Right renal pelvis (tissue), 4 donors: ENCODE results near the gene ARHGAP19. TPM values are rescaled to one million over a fixed set of nuclear protein-coding genes. Genes with fewer than 3 reads are reported as not detected.
"Not testable (repeated sequence)": the region's sequence is repeated elsewhere in the genome, so short reads cannot be mapped to it uniquely, and the experiment has no call there.

ENCODE experiments used
- DNase-seq, 4 donors: peaks; one replicate each; pipeline ENCODE4 v3.0.0-alpha.2; 2013; ENCODE audit warnings: low read depth in 4 of 4, low spot score in 3 of 4, missing footprints in 1 of 4
- polyA plus RNA-seq, 4 donors: library from polyadenylated mRNA; unstranded; fragments of 120-200 nt; gene quantifications; one replicate each; pipeline ENCODE4 v1.2.1, GENCODE V29; 2013; ENCODE audit not compliant: insufficient read length in 4 of 4

ARHGAP19 gene
- polyA plus RNA-seq, 4 donors, result 29.9 to 38.4 (median 30.9) TPM

GRCh38 chr10:97290576-97291356 lies 1.7 kb downstream of the ARHGAP19 start:
- not testable (repeated sequence) for DNase-seq

GRCh38 chr10:97290076-97290475 lies 2.4 kb downstream of the ARHGAP19 start:
- not testable (repeated sequence) for DNase-seq

- no peak for DNase-seq
Observed at GRCh38 chr10:97280783-97281182, 11.7 kb downstream of the ARHGAP19 start.

- no peak for DNase-seq
Observed at GRCh38 chr10:97279121-97279815, 13.2 kb downstream of the ARHGAP19 start.

GRCh38 chr10:97278491-97278989 lies 13.9 kb downstream of the ARHGAP19 start:
- peak; percentile 16 to 52 (median 44) for DNase-seq

GRCh38 chr10:97277551-97277950 lies 14.9 kb downstream of the ARHGAP19 start:
- no peak for DNase-seq

GRCh38 chr10:97274828-97275227 lies 17.6 kb downstream of the ARHGAP19 start:
- DNase-seq, result no peak

GRCh38 chr10:97273700-97274099 lies 18.7 kb downstream of the ARHGAP19 start:
- no peak for DNase-seq

GRCh38 chr10:97270523-97271154 lies 21.8 kb downstream of the ARHGAP19 start:
- DNase-seq, result no peak

- DNase-seq, result no peak
Observed at GRCh38 chr10:97267671-97268070, 24.8 kb downstream of the ARHGAP19 start.

GRCh38 chr10:97265095-97265494 lies 27.3 kb downstream of the ARHGAP19 start:
- DNase-seq, result not testable (repeated sequence)

- DNase-seq, result no peak
Observed at GRCh38 chr10:97263971-97264370, 28.5 kb downstream of the ARHGAP19 start.

GRCh38 chr10:97261656-97262055 lies 30.8 kb downstream of the ARHGAP19 start:
- DNase-seq, result no peak

- no peak for DNase-seq
Observed at GRCh38 chr10:97261183-97261582, 31.3 kb downstream of the ARHGAP19 start.

- DNase-seq, result no peak
Observed at GRCh38 chr10:97259119-97259518, 33.3 kb downstream of the ARHGAP19 start.

- no peak for DNase-seq
Observed at GRCh38 chr10:97256356-97256755, 36.1 kb downstream of the ARHGAP19 start.

GRCh38 chr10:97255512-97256293 lies 36.7 kb downstream of the ARHGAP19 start:
- no peak for DNase-seq

GRCh38 chr10:97254694-97255093 lies 37.7 kb downstream of the ARHGAP19 start:
- DNase-seq, result no peak

GRCh38 chr10:97250952-97251351 lies 41.5 kb downstream of the ARHGAP19 start:
- no peak for DNase-seq

- no peak for DNase-seq
Observed at GRCh38 chr10:97243836-97244235, 48.6 kb downstream of the ARHGAP19 start.

GRCh38 chr10:97238855-97239254 lies 53.6 kb downstream of the ARHGAP19 start:
- no peak for DNase-seq
